HepG2 (cell line): Measurements from ENCODE around the gene PPHLN1. TPM values are rescaled to one million over a fixed set of nuclear protein-coding genes. Genes with fewer than 3 reads are reported as not detected.

Experiments
- HOMEZ ChIP-seq: IDR thresholded peaks from 2 replicates; pipeline ENCODE4 v1.6.1; 2016; ENCODE audit warnings: low read depth
- KDM5A ChIP-seq: fragments of 200-600 bp; sonication (generic); IDR thresholded peaks from 2 replicates; pipeline ENCODE4 v1.7.0; 2018; ENCODE audit warnings: antibody characterized with exemption, mild to moderate bottlenecking, low read length, borderline replicate concordance
- MAFF ChIP-seq: IDR thresholded peaks from 2 replicates; pipeline ENCODE4 v1.6.1; 2011; ENCODE audit warnings: low read depth, low read length, improper control_type of control experiment
- MXD4 ChIP-seq: IDR thresholded peaks from 2 replicates; pipeline ENCODE4 v1.6.1; 2016; ENCODE audit warnings: mild to moderate bottlenecking, missing biosample characterization, missing genetic modification reagents
- ZNF414 ChIP-seq: sonication (generic); formaldehyde crosslinking; IDR thresholded peaks from 2 replicates; pipeline ENCODE4 v1.5.0; 2020; ENCODE audit warnings: missing genetic modification reagents
- ZNF629 ChIP-seq: sonication (generic); formaldehyde crosslinking; conservative IDR thresholded peaks from 2 replicates; pipeline ENCODE4 v1.5.0; 2020; ENCODE audit warnings: missing genetic modification reagents
- ZNF775 ChIP-seq: sonication (generic); formaldehyde crosslinking; IDR thresholded peaks from 2 replicates; pipeline ENCODE4 v1.4.0; 2020; ENCODE audit warnings: missing genetic modification reagents, mild to moderate bottlenecking, moderate library complexity, borderline replicate concordance
- polyA plus RNA-seq, 8 experiments: library from polyadenylated mRNA; depleted of rRNA in 3 of 8; stranded (reverse) in 7 of 8; unstranded in 1 of 8; fragments of >200 nt; fragmentation: Illumina TruSeq in 4 of 8; extraction: Trizol in 4 of 8; gene quantifications; 2 replicates each; pipeline versions ENCODE4 v1.2.1 to v1.2.3, GENCODE V29; 2011 to 2016; ENCODE audit warnings: low read depth in 4 of 8, missing spikeins in 1 of 8, mixed read lengths in 1 of 8; ENCODE audit not compliant: insufficient read depth in 1 of 8
- total RNA-seq, 5 experiments: library from RNA; depleted of rRNA; stranded (reverse); fragments of >200 nt; fragmentation: Illumina TruSeq; extraction: Trizol; gene quantifications; 2 replicates each; pipeline ENCODE4 v1.2.3, GENCODE V29; 2016; ENCODE audit warnings: low read depth in 1 of 5
- TF ChIP-seq, protein P1 (sequence below): sonication (generic); formaldehyde crosslinking; IDR thresholded peaks from 2 replicates; pipeline ENCODE4 v1.5.1; 2020; ENCODE audit warnings: missing genetic modification reagents, mild to moderate bottlenecking, borderline replicate concordance

Gene PPHLN1
- total and polyA plus RNA-seq, 2 of the 13 experiments (the other 11 are each of a cell fraction or from before 2014, with no cell fraction given): 43.4 to 66.0 TPM

DNA sequence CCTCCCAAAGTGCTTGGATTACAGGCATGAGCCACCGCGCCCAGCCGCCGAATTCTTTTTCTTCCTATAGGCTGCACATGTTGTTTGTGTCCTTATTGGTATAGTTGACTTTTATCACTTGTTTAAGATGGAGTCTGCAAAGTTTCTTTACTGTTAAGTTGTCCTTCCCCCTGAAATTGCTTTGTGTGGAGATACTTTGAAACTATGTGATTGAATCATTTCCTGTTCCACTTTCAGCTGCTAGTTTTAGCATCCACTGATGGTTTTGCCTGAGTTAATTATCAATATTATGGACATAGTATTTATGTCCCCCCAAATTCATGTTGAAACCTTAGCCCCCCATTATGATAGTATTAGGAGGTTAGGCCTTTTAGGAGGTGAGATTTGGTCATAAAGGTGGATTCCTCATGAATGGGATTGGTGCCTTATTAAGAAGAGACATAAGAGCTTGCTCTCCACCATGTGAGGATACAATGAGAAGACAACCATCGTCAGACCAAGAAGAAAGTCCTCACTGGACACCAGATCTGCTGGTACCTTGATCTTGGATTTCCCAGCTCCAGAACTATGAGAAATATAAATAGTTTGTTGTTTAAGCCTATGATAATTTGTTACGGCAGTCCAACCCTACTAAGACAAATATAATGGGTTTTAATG, 34.9 kb downstream of the PPHLN1 start (continued):
- TF ChIP-seq HOMEZ (CRISPR knock-in tag): no peak
- TF ChIP-seq ZNF629 (CRISPR knock-in tag): no peak
- no peak for TF ChIP-seq MXD4 (CRISPR knock-in tag)
- TF ChIP-seq MAFF: no peak
- TF ChIP-seq, protein P1, sequence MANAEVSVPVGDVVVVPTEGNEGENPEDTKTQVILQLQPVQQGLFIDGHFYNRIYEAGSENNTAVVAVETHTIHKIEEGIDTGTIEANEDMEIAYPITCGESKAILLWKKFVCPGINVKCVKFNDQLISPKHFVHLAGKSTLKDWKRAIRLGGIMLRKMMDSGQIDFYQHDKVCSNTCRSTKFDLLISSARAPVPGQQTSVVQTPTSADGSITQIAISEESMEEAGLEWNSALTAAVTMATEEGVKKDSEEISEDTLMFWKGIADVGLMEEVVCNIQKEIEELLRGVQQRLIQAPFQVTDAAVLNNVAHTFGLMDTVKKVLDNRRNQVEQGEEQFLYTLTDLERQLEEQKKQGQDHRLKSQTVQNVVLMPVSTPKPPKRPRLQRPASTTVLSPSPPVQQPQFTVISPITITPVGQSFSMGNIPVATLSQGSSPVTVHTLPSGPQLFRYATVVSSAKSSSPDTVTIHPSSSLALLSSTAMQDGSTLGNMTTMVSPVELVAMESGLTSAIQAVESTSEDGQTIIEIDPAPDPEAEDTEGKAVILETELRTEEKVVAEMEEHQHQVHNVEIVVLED: no peak
- no peak for TF ChIP-seq ZNF775
- no peak for TF ChIP-seq KDM5A
- TF ChIP-seq ZNF414 (CRISPR knock-in tag): no peak
